Breast epithelium (tissue), 3 donors: ENCODE measurements around the gene MCOLN2.

Experiments used
- CTCF ChIP-seq, 3 donors: fragments of 450-650 bp; IDR thresholded peaks; one replicate each; pipeline ENCODE4 v1.5.1; 2016 to 2017; ENCODE audit warnings: antibody characterized with exemption in 3 of 3, mild to moderate bottlenecking in 3 of 3, moderate library complexity in 3 of 3
- POLR2A ChIP-seq: fragments of 450-650 bp; IDR thresholded peaks from one replicate; pipeline ENCODE4 v1.6.1; 2016; ENCODE audit warnings: antibody characterized with exemption, mild to moderate bottlenecking, moderate library complexity

GRCh38 chr1:84877592-84877991, 119.3 kb downstream of the MCOLN2 start:
- TF ChIP-seq CTCF (IDR thresholded peaks at IDR 0.05): no peak
- TF ChIP-seq POLR2A: no peak
